Dendritic cell treated with granulocyte-macrophage colony-stimulating factor and Interleukin-4, amounts not matched to agents 40 ng/mL and 50 ng/mL, for 4 days (primary cell): ENCODE results near the gene ANKRD44.

Experiments
- H3K27ac Mint-ChIP-seq: one replicate; pipeline ENCODE4 v1.8.0; 2022; ENCODE audit warnings: mild to moderate bottlenecking, mixed read lengths
- H3K27me3 Mint-ChIP-seq: one replicate; pipeline ENCODE4 v1.8.0; 2022; ENCODE audit warnings: mild to moderate bottlenecking, mixed read lengths
- H3K36me3 Mint-ChIP-seq: one replicate; pipeline ENCODE4 v1.8.0; 2022; ENCODE audit warnings: low read depth, mixed read lengths
- H3K4me1 Mint-ChIP-seq: one replicate; pipeline ENCODE4 v1.8.0; 2022; ENCODE audit warnings: low read depth, mixed read lengths
- H3K4me3 Mint-ChIP-seq: one replicate; pipeline ENCODE4 v1.8.0; 2022; ENCODE audit warnings: mild to moderate bottlenecking, moderate library complexity, mixed read lengths
- H3K9me3 Mint-ChIP-seq: one replicate; pipeline ENCODE4 v1.8.0; 2022; ENCODE audit warnings: mixed read lengths
- intact Hi-C: fragments of 100-400 bp; cut with micrococcal nuclease; formaldehyde crosslinking; loops from one replicate; pipeline ENCODE4 v1.15.0; 2022

Gene ANKRD44

DNA sequence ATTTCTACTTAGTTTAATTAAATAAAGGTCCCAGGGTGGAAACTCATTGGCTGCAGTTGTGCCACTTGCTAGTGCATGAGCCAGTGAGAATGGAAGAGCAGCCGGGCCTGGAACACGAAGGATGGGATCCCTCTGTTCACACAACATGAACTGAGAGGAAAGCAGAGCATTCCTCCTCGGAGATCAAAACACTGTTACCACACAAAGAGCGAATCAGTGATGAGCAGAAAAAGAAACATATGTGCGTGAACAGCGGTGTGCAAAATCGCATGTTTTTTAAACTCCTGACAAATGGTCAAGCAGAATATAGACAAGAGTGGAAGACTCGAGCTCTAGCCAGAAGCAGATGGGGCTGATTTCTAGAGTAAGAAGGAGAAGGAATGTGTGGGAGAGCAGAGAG is 28.4 kb upstream of the ANKRD44 start:
- intact Hi-C loops = no loop called here
- Mint-ChIP-seq H3K27ac (no peak overlapping the region), H3K36me3 (no peaks in the 10 kb centered on the region), H3K27me3 (no peaks in the 10 kb centered on the region), H3K9me3 (no peaks in the 10 kb centered on the region), H3K4me1 (peaks cover 5% of the 10 kb centered on the region), H3K4me3 (no peak overlapping the region)

DNA sequence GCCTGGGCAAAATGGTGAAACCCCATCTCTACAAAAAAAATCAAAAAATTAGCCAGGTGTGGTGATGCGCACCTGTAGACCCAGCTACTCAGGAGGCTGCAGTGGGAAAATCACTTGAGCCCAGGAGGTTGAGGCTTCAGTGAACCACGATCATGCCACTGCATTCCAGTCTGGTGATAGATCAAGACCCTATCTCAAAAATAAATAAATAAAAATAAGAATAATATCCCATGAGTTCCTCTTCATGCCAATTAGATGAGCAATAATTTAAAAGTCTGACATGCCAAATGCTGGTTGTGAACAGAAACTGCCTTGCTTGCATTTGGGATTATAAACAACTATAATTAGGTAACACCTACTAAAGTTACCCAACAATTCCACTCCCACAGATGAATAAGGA is 22.1 kb upstream of the ANKRD44 start:
- Mint-ChIP-seq H3K27ac (no peak overlapping the region), H3K36me3 (no peaks in the 10 kb centered on the region), H3K27me3 (peaks cover 2% of the 10 kb centered on the region), H3K4me3 (no peak overlapping the region), H3K9me3 (peaks cover 11% of the 10 kb centered on the region), H3K4me1 (peaks cover under 1% of the 10 kb centered on the region)
- intact Hi-C loops = no loop called here

DNA sequence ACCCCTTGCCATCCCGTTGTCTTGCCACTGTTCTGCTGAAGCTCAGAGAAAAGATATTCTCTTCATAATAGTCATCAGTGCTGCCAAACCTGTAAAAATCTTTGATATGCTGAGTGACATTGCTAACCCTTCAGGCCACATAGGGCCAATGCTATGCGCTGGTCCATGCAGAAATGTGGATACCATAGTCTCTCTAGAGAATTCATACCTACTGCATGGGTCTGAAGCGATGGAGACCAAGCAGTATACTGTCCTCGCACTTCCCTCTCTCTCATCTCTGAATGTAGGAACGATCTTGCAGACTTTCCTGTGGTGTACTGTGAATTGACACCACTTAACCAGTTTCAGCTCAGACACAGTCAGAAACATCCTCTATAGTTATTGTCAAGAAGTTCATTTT is 17.9 kb upstream of the ANKRD44 start:
- intact Hi-C loops = no loop called here
- Mint-ChIP-seq H3K9me3 (peaks cover 11% of the 10 kb centered on the region), H3K4me1 (peaks cover 23% of the 10 kb centered on the region), H3K27me3 (peaks cover 3% of the 10 kb centered on the region), H3K27ac (no peak overlapping the region), H3K4me3 (no peak overlapping the region), H3K36me3 (no peaks in the 10 kb centered on the region)

DNA sequence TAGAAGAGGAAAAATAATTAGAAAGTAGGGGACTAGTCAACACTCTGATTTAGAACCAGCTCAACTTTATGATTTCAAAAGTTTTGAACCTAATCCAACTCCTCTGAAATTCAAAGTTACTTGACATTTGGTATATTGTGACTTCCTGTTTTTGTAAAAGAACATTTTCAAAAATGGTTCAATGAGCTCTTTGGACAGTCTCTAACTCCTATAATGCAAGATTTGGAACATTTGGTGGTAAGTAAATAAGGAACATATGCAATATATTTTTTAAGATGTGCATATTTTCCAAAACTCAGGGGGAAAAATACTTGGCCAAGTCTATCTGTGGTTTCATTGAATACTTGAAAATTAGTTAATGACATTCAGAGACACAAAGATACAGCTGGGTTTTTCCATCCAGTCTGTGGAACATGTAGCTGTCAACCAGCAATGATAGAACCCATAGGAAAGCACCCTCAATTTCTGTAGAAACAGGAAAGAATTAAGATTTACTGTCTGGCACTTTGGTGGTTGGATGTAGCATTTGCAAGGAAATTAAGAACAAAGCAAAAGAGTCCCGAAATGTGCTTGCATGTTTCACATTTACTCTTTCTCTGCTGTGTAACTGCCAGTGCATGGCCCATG is 17.0 kb upstream of the ANKRD44 start:
- no peak overlapping the region for H3K27ac Mint-ChIP-seq
- peaks cover 32% of the 10 kb centered on the region for H3K4me1 Mint-ChIP-seq
- peaks cover 11% of the 10 kb centered on the region for H3K27me3 Mint-ChIP-seq
- no peak overlapping the region for H3K4me3 Mint-ChIP-seq
- H3K9me3 Mint-ChIP-seq = peaks cover 11% of the 10 kb centered on the region
- H3K36me3 Mint-ChIP-seq = no peaks in the 10 kb centered on the region
- intact Hi-C loops = no loop called here

DNA sequence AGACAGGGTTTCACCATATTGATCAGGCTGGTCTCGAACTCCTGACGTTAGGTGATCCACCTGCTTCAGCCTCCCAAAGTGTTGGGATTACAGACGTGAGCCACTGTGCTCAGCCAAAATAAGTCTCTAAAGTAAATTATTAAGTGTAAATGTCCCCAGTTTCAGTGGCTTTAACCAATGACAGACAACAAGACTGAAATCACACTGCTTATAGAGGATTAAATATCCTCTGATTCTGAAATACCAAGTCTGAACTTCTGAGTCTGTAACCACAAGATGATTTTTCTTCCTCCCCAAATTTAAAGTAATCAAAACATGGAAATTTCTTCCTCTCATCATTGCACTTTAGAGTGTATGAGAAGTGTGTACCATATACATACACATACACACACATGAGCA is 16.5 kb upstream of the ANKRD44 start:
- Mint-ChIP-seq H3K9me3 (peaks cover 11% of the 10 kb centered on the region), H3K4me1 (peaks cover 35% of the 10 kb centered on the region), H3K27ac (no peak overlapping the region), H3K27me3 (peaks cover 11% of the 10 kb centered on the region), H3K4me3 (no peak overlapping the region), H3K36me3 (no peaks in the 10 kb centered on the region)
- intact Hi-C loops = no loop called here

DNA sequence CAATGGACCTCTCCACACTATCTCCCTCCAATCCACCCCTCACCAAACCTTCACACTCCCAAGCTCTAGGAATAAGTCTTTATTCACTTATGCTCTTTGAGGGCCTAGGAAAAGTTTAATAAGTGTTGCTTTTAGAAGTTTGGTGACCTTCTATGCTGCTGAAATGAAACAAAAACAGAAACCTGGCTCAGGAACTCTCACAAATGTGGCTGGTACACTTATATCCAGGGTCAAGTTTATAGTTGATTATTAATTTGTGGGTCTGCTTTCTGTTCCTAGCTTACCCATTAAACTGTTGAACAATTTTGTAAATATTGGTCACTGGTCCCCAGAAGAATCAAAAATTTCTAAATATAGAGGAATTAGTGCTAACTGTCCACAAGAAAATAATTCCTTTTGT is 14.2 kb upstream of the ANKRD44 start:
- H3K27ac Mint-ChIP-seq = no peak overlapping the region
- no peak overlapping the region for H3K4me3 Mint-ChIP-seq
- H3K27me3 Mint-ChIP-seq = peaks cover 11% of the 10 kb centered on the region
- H3K4me1 Mint-ChIP-seq = peaks cover 38% of the 10 kb centered on the region
- H3K36me3 Mint-ChIP-seq = no peaks in the 10 kb centered on the region
- H3K9me3 Mint-ChIP-seq = no peaks in the 10 kb centered on the region
- intact Hi-C loops = no loop called here

DNA sequence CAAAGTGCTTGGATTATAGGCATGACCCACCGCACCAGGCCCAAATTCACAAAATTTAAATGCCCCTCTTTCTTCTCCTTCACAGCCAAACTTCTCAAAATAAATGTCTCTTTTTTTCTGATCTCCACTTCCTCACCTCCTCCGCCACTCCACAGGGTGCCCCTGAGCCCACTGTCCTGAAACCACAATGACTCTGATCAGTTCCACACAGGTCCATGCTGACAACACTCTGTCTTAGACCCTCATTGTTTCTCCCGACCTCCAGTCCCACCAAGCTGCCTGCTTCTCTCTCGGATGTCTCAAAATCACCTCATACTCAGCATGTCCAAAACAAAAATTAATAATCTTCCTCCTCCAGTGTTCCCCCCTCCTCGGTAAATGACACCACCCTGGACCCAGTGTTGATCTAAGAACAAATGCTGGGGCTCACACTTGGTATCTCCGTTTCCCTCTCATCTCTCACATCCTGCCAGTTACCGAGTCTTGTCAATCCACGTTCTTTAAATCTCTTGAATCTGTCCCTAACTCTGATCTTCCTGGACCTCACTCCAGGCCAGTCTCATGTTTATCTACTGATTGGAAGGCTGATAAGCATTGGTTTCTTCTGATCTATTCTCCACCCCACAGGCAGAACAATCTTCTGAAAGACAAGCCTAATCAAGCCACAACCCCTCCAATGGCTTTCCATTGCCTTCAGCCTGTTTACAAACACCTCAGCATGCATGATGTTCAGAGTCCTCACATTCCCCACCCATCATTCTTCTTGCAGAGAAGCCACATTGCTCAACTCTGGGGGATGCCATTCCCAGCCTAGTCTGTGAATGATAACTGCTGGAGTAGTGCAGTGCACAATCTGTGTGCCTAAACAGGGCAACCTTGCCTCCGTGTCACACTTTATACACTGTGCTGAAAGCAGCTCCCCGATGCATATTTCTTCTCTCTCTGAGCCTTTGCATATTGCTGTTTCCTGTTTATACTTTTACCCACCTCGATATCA is 12.4 kb upstream of the ANKRD44 start:
- intact Hi-C loops = no loop called here
- H3K27me3 Mint-ChIP-seq = peaks cover 10% of the 10 kb centered on the region
- no peaks in the 10 kb centered on the region for H3K36me3 Mint-ChIP-seq
- H3K27ac Mint-ChIP-seq = peak overlapping the region; percentile 9
- H3K4me3 Mint-ChIP-seq = no peak overlapping the region
- H3K4me1 Mint-ChIP-seq = peaks cover 38% of the 10 kb centered on the region
- no peaks in the 10 kb centered on the region for H3K9me3 Mint-ChIP-seq

DNA sequence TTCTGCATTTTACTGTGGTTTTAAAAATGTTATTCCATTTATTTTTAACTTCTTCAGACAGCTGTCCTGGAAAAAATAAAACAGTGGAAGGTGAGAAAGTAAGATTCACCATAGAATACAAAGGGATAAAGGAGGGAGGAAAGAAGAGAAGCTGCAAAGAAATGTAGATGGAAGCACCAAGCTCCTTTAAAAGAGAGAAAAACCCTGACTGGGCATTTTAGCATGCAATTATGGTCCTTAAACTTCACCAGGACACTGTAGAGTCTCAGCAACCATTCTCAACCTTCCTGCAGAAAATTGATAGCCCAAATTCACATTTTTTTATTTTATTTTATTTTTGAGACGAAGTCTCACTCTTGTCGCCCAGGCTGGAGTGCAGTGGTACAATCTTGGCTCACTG is 11.6 kb upstream of the ANKRD44 start:
- Mint-ChIP-seq H3K27ac (no peak overlapping the region), H3K4me3 (no peak overlapping the region), H3K27me3 (peaks cover 10% of the 10 kb centered on the region), H3K36me3 (no peaks in the 10 kb centered on the region), H3K4me1 (peaks cover 33% of the 10 kb centered on the region), H3K9me3 (no peaks in the 10 kb centered on the region)
- intact Hi-C loops = no loop called here

DNA sequence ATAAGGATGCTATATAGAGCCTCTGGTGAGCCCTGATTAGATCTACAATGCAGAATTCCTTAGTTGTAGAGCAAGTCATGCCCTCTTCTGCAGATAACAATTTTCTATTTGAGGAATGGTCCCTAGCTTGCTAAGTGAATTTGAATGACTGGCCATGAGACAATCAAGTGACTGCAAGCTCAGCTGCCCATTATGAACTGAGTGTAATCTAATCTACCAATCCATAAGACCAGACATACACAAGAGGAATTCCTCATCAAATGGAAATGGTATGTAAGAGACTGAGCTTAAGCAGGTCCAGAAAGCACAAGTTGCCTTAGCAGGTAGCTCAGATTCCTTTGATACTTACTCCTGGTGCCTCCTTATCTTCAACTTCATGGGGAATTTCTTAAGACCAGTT is 4.8 kb upstream of the ANKRD44 start:
- Mint-ChIP-seq H3K27me3 (peaks cover 1% of the 10 kb centered on the region), H3K4me3 (no peak overlapping the region), H3K36me3 (peaks cover 5% of the 10 kb centered on the region), H3K27ac (no peak overlapping the region), H3K9me3 (no peaks in the 10 kb centered on the region), H3K4me1 (peaks cover 11% of the 10 kb centered on the region)
- intact Hi-C loops = no loop called here

DNA sequence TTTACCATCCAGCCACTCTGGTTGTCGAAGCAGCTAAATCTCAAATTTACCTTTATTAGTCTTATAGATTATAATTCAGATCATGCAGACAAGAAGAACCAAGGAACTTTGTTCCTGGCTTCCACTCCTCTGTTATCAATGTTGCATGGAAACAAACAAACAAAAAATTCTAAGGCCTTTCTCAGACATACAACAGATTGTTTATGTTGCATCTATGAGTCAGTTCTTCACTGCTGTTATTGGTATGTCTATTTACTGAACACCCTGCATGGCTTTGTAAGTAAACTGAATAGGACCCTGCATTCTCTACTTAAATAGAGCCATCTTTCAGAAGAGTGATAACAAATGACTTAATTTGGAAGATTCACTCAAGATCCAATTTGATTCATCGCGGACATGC is 1.6 kb upstream of the ANKRD44 start:
- intact Hi-C loops = no loop called here
- peaks cover 30% of the 10 kb centered on the region for H3K4me1 Mint-ChIP-seq
- no peak overlapping the region for H3K27ac Mint-ChIP-seq
- H3K9me3 Mint-ChIP-seq = no peaks in the 10 kb centered on the region
- H3K27me3 Mint-ChIP-seq = peaks cover 1% of the 10 kb centered on the region
- H3K4me3 Mint-ChIP-seq = no peak overlapping the region
- peaks cover 27% of the 10 kb centered on the region for H3K36me3 Mint-ChIP-seq

DNA sequence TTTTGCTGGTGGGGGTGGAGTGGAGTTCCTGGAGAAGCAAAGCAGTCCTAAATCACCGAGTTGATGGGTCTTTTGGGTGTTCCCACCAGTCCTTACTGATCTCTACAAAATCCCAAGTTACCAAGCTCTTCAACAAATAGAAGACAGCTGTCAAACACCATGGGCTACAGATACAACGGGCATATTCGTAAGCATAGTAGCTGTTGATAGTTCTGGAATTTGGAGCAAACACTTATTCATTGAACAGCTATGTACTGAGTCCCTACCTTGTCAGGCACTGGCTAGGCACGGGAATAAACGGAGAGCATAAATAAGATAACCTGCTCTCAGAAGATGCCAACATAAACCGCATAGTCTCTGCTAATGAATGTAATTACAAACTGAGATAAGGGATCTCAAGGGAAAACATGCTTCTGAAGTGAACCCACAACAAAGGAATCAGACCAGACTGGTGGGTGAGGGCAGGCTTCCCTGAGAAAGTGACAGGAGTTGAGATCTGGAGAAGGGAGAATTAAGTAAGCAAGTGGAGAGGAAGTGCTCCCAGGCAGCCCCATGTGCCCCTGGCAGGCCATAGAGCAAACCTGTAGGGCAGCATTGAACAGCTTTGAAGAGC is 947 bp upstream of the ANKRD44 start:
- Mint-ChIP-seq H3K27me3 (peaks cover 1% of the 10 kb centered on the region), H3K4me1 (peaks cover 36% of the 10 kb centered on the region), H3K36me3 (peaks cover 27% of the 10 kb centered on the region), H3K27ac (peak overlapping the region; percentile 95), H3K4me3 (peak overlapping the region; percentile 70), H3K9me3 (no peaks in the 10 kb centered on the region)
- intact Hi-C loops = loop anchor here (2.0 kb wide), 1 partner anchor 197 kb away; no protein-coding TSS in a partner anchor

DNA sequence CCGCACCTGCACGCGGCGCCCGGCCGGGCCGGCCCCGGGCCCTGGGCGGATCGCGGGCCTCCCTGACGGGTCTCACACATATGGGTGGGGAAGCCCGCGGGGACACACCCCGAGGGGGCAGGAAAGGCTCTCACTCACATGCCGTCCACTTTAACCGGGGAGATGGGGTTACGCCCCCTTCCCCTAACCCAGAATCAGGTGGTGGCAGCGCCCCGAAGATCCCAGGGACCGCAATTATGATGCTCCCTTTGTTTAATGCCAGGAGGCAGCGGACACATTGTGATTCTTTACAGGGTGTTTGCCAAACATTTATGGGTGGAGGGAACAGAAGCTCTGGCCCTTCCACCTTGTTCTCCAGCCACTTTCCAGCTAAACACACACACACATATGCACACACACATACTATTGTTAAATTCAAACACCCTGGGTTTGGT is 424 bp upstream of the ANKRD44 start:
- intact Hi-C loops = loop anchor here (1.0 to 2.0 kb wide), 2 partner anchors 120 to 196 kb away; no protein-coding TSS in a partner anchor
- Mint-ChIP-seq H3K4me3 (peak overlapping the region; percentile 70), H3K9me3 (no peaks in the 10 kb centered on the region), H3K27me3 (peaks cover 1% of the 10 kb centered on the region), H3K27ac (peak overlapping the region; percentile 95), H3K4me1 (peaks cover 41% of the 10 kb centered on the region), H3K36me3 (peaks cover 27% of the 10 kb centered on the region)

DNA sequence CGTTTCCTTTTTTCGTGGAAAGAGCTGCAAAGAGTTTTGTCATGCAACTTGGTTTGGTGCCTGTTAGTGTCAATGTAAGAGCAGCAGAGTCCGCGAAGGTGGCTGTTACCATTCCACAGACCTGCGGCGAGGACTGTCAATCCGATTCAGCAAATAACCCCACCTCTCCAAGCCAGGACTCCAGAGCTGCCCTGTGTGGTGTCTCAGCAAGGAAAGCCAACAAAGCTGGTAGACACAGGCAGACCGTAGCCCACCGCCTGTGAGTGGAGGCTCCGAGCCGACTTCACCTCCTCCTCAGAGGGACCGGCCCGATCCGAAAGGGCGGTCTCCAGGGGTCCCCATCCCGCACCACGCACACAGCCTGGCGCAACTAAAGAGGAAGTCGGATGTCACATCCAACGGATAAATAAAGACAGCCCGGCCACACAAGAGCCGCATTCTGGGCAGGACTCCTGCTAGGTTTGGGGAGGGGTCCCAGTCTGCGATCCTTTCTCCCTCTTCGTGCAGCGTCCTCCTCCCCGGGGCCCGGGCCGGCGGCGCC is 819 bp downstream of the ANKRD44 start:
- peaks cover 53% of the 10 kb centered on the region for H3K4me1 Mint-ChIP-seq
- no peaks in the 10 kb centered on the region for H3K9me3 Mint-ChIP-seq
- peak overlapping the region; percentile 95 for H3K27ac Mint-ChIP-seq
- intact Hi-C loops = loop anchor here (1.0 to 5.0 kb wide), 3 partner anchors 52 to 195 kb away; no protein-coding TSS in a partner anchor
- H3K4me3 Mint-ChIP-seq = peak overlapping the region; percentile 92
- peaks cover 1% of the 10 kb centered on the region for H3K27me3 Mint-ChIP-seq
- peaks cover 27% of the 10 kb centered on the region for H3K36me3 Mint-ChIP-seq
